Stimulated activated CD8-positive, alpha-beta memory T cell treated with anti-CD3 and anti-CD28 coated beads, Interleukin-12 subunit alpha, Interleukin-12 subunit beta, amount 100 ng/mL, for 1 hour (primary cell): ENCODE results near the gene ECPAS.
"Not testable (repeated sequence)": the region's sequence is repeated elsewhere in the genome, so short reads cannot be mapped to it uniquely, and the experiment has no call there.

Source experiments
- DNase-seq: peaks from one replicate; pipeline ENCODE4 v3.0.0-alpha.2; 2020; ENCODE audit warnings: low read depth

ECPAS gene

GRCh38 chr9:111483858-111484571, at the start of gene ECPAS:
Gene ECPAS, minus strand, starts transcription at chr9:111484383. Its CDS starts 11,465 bp downstream, at chr9:111472918.
- peak; percentile 39 for DNase-seq

- no peak for DNase-seq
These were observed 49.1 kb upstream of the ECPAS start for GRCh38 chr9:111533099-111533790.

GRCh38 chr9:111531716-111532115, 47.5 kb upstream of the ECPAS start:
- no peak for DNase-seq

- DNase-seq = no peak
These were observed 45.6 kb upstream of the ECPAS start for GRCh38 chr9:111529787-111530186.

GRCh38 chr9:111527347-111527746, 43.2 kb upstream of the ECPAS start:
- no peak for DNase-seq

- peak; percentile 52 for DNase-seq
These were observed 41.1 kb upstream of the ECPAS start, which contains the start of gene ZNF483 for GRCh38 chr9:111525056-111525977. Gene ZNF483, plus strand, starts transcription at chr9:111525179. Its CDS starts 2,217 bp downstream, at chr9:111527396.

GRCh38 chr9:111524731-111525055, 40.5 kb upstream of the ECPAS start:
- DNase-seq = no peak

GRCh38 chr9:111516061-111516465, 31.9 kb upstream of the ECPAS start:
- no peak for DNase-seq

- no peak for DNase-seq
These were observed 30.8 kb upstream of the ECPAS start for GRCh38 chr9:111514967-111515366.

- DNase-seq = not testable (repeated sequence)
These were observed 27.4 kb upstream of the ECPAS start for GRCh38 chr9:111511581-111511980.

GRCh38 chr9:111502506-111502905, 18.3 kb upstream of the ECPAS start:
- no peak for DNase-seq

GRCh38 chr9:111501648-111502047, 17.5 kb upstream of the ECPAS start:
- DNase-seq = no peak

GRCh38 chr9:111501005-111501562, 16.9 kb upstream of the ECPAS start:
- DNase-seq = no peak

GRCh38 chr9:111497196-111497595, 13.0 kb upstream of the ECPAS start:
- not testable (repeated sequence) for DNase-seq

GRCh38 chr9:111484572-111484894, 350 bp upstream of the ECPAS start:
- DNase-seq = no peak

GRCh38 chr9:111483439-111483857, 735 bp downstream of the ECPAS start:
- peak; percentile 25 for DNase-seq

GRCh38 chr9:111482694-111483438, 1.3 kb downstream of the ECPAS start:
- peak; percentile 36 for DNase-seq

GRCh38 chr9:111481885-111482636, 2.1 kb downstream of the ECPAS start:
- no peak for DNase-seq

- DNase-seq = no peak
These were observed 6.5 kb downstream of the ECPAS start for GRCh38 chr9:111477677-111478076.

- no peak for DNase-seq
These were observed 9.0 kb downstream of the ECPAS start for GRCh38 chr9:111475195-111475594.

- no peak for DNase-seq
These were observed 9.8 kb downstream of the ECPAS start for GRCh38 chr9:111474385-111474784.
